Smooth muscle cell (in vitro differentiated cells): ENCODE data around the gene CDH15. TPM values are rescaled to one million over a fixed set of nuclear protein-coding genes. Genes with fewer than 3 reads are reported as not detected.

Experiments
- DNase-seq: peaks from one replicate; lab custom pipeline; 2025; ENCODE audit not compliant: unreplicated experiment; lab: John Stamatoyannopoulos, UW
- H2AFZ ChIP-seq: fragments of 200-600 bp; sonication (generic); 2 replicates; pipeline ENCODE4 v1.6.0; 2016; ENCODE audit warnings: antibody characterized with exemption, low read depth, mild to moderate bottlenecking
- H3F3A ChIP-seq: fragments of 200-600 bp; sonication (generic); 2 replicates; pipeline ENCODE4 v1.6.0; 2017; ENCODE audit warnings: antibody characterized with exemption, low read depth
- H3K27ac ChIP-seq: fragments of 200-600 bp; sonication (generic); 2 replicates; pipeline ENCODE4 v1.5.1; 2016; ENCODE audit warnings: low read depth, mild to moderate bottlenecking
- H3K27me3 ChIP-seq: fragments of 200-600 bp; sonication (generic); 2 replicates; pipeline ENCODE4 v1.6.1; 2016; ENCODE audit warnings: low read depth, mild to moderate bottlenecking
- H3K36me3 ChIP-seq: fragments of 200-600 bp; sonication (generic); 2 replicates; pipeline ENCODE4 v1.5.1; 2016; ENCODE audit warnings: low read depth
- H3K4me1 ChIP-seq: fragments of 200-600 bp; sonication (generic); 2 replicates; pipeline ENCODE4 v1.5.1; 2016; ENCODE audit warnings: low read depth
- H3K4me2 ChIP-seq: fragments of 200-600 bp; sonication (generic); 2 replicates; pipeline ENCODE4 v1.6.0; 2016; ENCODE audit warnings: mild to moderate bottlenecking
- H3K4me3 ChIP-seq: fragments of 200-600 bp; sonication (generic); 2 replicates; pipeline ENCODE4 v1.5.1; 2016; ENCODE audit warnings: mild to moderate bottlenecking
- H3K79me2 ChIP-seq: fragments of 200-600 bp; sonication (generic); 2 replicates; pipeline ENCODE4 v1.6.0; 2016; ENCODE audit warnings: low read depth, mild to moderate bottlenecking
- H3K9ac ChIP-seq: fragments of 200-600 bp; sonication (generic); 2 replicates; pipeline ENCODE4 v1.6.0; 2016; ENCODE audit warnings: low read depth
- H3K9me3 ChIP-seq: fragments of 200-600 bp; sonication (generic); replicated peaks from 2 replicates; pipeline ENCODE4 v1.5.1; 2016; ENCODE audit warnings: low read depth
- H4K20me1 ChIP-seq: fragments of 200-600 bp; sonication (generic); 2 replicates; pipeline ENCODE4 v1.6.0; 2016; ENCODE audit warnings: low read depth
- WGBS: methylation state at CpG from one replicate; pipeline ENCODE4 v1.1.7; 2016; ENCODE audit warnings: low lambda C conversion rate; 5-methylcytosine and 5-hydroxymethylcytosine counted together
- polyA plus RNA-seq: library from polyadenylated mRNA; unstranded; fragments of >200 nt; fragmentation: Nextera tagmentation; extraction: Ambion mirVana; gene quantifications from 2 replicates; pipeline ENCODE4 v1.2.1, GENCODE V29; 2016
- total RNA-seq: library from RNA; depleted of rRNA; stranded (reverse); fragments of >200 nt; gene quantifications from 2 replicates; pipeline ENCODE4 v1.2.3, GENCODE V29; 2014
- TF ChIP-seq, protein P1 (sequence below): fragments of 200-600 bp; sonication (generic); IDR thresholded peaks from 2 replicates; pipeline ENCODE4 v1.5.1; 2017; ENCODE audit warnings: borderline replicate concordance, mild to moderate bottlenecking, antibody characterized with exemption; ENCODE audit not compliant: insufficient read depth, poor library complexity, severe bottlenecking

The CDH15 gene
- total and polyA plus RNA-seq, 2 experiments from 2014 or later, result 0.36 to 1.4 TPM

DNA sequence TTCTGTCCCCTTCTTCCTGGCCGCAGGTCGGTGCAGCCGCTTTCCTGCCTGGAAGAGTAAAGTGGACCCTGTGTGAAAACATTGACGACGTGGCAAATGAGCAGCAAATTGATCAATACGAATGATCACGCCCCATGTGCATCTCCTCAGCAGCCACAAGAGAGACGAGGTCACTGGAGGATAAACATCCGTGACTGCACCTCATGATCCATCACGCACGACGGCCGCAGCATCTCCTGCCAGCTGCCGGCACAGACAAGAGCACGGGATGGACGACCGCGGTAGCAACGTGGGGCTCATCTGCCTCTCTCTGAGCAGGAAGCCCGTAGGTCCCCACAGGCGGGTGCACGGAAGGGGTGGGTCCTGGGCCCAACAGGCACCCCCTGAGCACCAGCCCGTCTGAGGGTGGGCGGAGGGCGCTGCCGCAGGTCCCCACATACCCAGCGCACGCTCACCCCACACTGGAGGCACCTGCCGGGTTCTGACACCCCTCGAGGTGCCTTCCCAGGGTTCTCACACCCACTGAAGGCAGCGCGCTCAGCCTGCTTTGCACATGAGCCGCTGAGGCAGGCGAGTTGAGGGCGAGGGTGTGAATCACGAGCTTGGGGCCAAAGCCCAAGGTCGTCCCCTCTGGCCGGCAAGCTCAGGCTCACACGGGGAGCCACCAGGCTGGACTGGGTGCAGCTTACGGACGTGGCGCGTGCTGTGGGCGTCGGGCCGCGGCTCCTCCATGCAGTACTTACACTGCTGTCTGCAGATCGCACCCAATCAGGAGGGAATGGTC lies 12.3 kb upstream of the CDH15 start:
- H3K36me3 ChIP-seq, result no peaks in the 10 kb centered on the region
- H3K27me3 ChIP-seq, result no peaks in the 10 kb centered on the region
- H3K9ac ChIP-seq, result no peak overlapping the region
- no peak overlapping the region for H2AFZ ChIP-seq
- H3K4me3 ChIP-seq, result no peak overlapping the region
- no peaks in the 10 kb centered on the region for H3K4me1 ChIP-seq
- no peak overlapping the region for H3K27ac ChIP-seq
- H3F3A ChIP-seq, result no peaks in the 10 kb centered on the region
- H4K20me1 ChIP-seq, result no peaks in the 10 kb centered on the region
- DNase-seq, result no peak
- H3K79me2 ChIP-seq, result no peaks in the 10 kb centered on the region
- H3K4me2 ChIP-seq, result no peak overlapping the region
- no peaks in the 10 kb centered on the region for H3K9me3 ChIP-seq
- TF ChIP-seq, protein P1, sequence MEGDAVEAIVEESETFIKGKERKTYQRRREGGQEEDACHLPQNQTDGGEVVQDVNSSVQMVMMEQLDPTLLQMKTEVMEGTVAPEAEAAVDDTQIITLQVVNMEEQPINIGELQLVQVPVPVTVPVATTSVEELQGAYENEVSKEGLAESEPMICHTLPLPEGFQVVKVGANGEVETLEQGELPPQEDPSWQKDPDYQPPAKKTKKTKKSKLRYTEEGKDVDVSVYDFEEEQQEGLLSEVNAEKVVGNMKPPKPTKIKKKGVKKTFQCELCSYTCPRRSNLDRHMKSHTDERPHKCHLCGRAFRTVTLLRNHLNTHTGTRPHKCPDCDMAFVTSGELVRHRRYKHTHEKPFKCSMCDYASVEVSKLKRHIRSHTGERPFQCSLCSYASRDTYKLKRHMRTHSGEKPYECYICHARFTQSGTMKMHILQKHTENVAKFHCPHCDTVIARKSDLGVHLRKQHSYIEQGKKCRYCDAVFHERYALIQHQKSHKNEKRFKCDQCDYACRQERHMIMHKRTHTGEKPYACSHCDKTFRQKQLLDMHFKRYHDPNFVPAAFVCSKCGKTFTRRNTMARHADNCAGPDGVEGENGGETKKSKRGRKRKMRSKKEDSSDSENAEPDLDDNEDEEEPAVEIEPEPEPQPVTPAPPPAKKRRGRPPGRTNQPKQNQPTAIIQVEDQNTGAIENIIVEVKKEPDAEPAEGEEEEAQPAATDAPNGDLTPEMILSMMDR, result no peak
- 92% methylated on average over 48 of the region's 48 CpGs for WGBS

DNA sequence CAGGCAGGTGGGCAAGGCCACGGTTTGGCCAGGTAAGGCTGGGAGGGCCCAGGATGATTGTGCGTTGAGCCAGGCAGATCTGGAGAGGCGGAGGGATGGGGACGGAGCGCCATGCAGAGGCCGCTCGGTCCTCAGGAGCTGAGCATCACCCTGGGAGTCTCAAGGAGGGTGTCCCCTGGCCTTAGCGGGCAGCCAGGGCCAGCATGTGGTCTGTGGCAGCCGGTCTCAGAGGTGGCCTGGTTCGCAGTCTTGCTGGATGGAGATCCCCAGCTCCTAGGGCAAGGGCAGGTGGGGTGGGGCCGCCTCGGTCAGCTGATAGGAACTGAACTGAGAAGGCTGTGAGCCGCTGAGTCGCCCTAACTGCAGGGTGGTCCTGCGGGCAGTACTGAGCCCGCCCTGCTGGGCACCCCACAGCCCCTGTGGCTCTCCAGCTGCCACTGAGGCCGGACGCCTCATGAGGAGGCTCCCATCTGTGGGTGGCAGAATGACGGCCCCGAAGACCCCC lies 11.6 kb upstream of the CDH15 start:
- WGBS, result 93% methylated on average over 18 of the region's 20 CpGs
- H3K36me3 ChIP-seq, result no peaks in the 10 kb centered on the region
- H3K27me3 ChIP-seq, result no peaks in the 10 kb centered on the region
- H3F3A ChIP-seq, result no peaks in the 10 kb centered on the region
- no peaks in the 10 kb centered on the region for H3K79me2 ChIP-seq
- no peak overlapping the region for H3K27ac ChIP-seq
- no peaks in the 10 kb centered on the region for H3K9me3 ChIP-seq
- no peak for DNase-seq
- H3K4me3 ChIP-seq, result no peak overlapping the region
- no peak overlapping the region for H2AFZ ChIP-seq
- H3K9ac ChIP-seq, result no peak overlapping the region
- H4K20me1 ChIP-seq, result no peaks in the 10 kb centered on the region
- H3K4me1 ChIP-seq, result no peaks in the 10 kb centered on the region
- TF ChIP-seq, protein P1, result no peak
- no peak overlapping the region for H3K4me2 ChIP-seq

DNA sequence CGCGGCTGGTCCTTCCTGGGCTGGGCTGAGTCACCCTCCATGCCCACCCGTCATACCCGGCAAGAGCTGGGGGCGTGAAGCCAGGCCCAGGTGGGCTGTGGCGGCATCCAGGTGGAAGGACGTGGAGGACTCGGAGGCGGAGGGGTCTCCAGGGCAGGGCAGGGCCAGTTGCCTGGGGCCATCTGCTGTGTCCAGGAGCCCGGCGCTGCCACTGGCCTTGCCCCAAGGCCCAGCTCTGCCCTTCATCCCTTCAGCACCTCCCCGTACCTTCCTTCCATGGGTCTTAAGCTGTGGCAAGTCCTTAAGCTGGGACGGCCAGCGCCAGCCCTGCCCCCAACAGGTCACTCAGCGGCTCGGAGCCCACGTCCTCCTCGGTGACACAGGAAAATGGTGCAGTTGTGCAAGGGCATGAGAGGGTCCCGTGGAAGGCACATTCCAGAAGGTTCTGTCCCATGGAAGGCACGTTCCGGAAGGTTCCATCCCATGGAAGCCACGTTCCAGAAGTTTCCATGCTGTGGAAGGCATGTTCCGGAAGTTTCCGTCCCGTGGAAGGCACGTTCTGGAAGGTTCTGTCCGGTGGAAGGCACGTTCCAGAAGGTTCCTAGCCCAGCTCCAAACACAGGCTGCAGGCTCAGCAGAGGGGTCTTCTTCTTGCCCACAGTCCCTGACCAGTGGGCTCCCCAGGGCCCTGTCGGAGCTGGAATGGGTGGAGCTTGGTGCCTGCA lies 10.4 kb upstream of the CDH15 start:
- Histone ChIP-seq H3K36me3 (no peaks in the 10 kb centered on the region), H3K4me3 (no peak overlapping the region), H3K79me2 (no peaks in the 10 kb centered on the region), H3K4me1 (no peaks in the 10 kb centered on the region), H3K4me2 (no peak overlapping the region), H4K20me1 (no peaks in the 10 kb centered on the region), H3F3A (no peaks in the 10 kb centered on the region), H2AFZ (no peak overlapping the region), H3K27me3 (no peaks in the 10 kb centered on the region), H3K27ac (no peak overlapping the region), H3K9ac (no peak overlapping the region), H3K9me3 (no peaks in the 10 kb centered on the region)
- TF ChIP-seq, protein P1, result no peak
- 94% methylated on average over 29 of the region's 29 CpGs for WGBS
- no peak for DNase-seq
